Stomach (tissue), 4 donors: Measurements from ENCODE around the gene C1orf21.

Experiments used
- EP300 ChIP-seq: sonication (generic); formaldehyde crosslinking; IDR thresholded peaks from one replicate; pipeline ENCODE4 v1.6.1; 2017; ENCODE audit warnings: antibody characterized with exemption
- POLR2AphosphoS5 ChIP-seq, 3 donors: sonication (generic); formaldehyde crosslinking; IDR thresholded peaks; one replicate each; pipeline ENCODE4 v1.6.1; 2016; ENCODE audit warnings: antibody characterized with exemption in 3 of 3
- TF ChIP-seq, protein P1 (sequence below), 7 experiments: fragments of 450-650 bp in 4 of 7; fragments of 200-600 bp in 3 of 7; sonication (generic) in 3 of 7; IDR thresholded peaks; one replicate each; pipeline ENCODE4 v1.5.1; 2016 to 2019; ENCODE audit warnings: antibody characterized with exemption in 7 of 7, control low read depth in 2 of 7, mild to moderate bottlenecking in 1 of 7

DNA sequence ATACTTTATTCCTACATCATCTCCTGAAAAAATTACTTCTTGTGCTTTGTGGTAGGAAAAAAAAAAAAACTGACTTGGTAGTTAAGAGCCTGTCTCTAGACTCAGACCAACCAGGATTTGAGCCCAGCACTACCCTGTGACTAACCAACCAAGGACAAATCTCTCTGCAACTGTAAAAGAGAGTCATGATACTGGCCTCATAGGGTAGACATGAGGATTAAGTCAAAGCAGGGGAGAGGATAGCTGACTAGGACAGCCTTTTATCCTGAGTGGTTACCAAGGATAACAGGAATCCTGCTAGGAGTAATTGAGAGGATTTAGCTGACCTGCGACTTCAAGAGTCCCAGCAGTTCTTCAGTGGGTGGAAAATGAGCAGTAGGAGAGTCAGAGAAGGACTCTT is 112.8 kb downstream of the C1orf21 start:
- TF ChIP-seq POLR2AphosphoS5 (IDR thresholded peaks at IDR 0.05), result no peak
- TF ChIP-seq, protein P1, sequence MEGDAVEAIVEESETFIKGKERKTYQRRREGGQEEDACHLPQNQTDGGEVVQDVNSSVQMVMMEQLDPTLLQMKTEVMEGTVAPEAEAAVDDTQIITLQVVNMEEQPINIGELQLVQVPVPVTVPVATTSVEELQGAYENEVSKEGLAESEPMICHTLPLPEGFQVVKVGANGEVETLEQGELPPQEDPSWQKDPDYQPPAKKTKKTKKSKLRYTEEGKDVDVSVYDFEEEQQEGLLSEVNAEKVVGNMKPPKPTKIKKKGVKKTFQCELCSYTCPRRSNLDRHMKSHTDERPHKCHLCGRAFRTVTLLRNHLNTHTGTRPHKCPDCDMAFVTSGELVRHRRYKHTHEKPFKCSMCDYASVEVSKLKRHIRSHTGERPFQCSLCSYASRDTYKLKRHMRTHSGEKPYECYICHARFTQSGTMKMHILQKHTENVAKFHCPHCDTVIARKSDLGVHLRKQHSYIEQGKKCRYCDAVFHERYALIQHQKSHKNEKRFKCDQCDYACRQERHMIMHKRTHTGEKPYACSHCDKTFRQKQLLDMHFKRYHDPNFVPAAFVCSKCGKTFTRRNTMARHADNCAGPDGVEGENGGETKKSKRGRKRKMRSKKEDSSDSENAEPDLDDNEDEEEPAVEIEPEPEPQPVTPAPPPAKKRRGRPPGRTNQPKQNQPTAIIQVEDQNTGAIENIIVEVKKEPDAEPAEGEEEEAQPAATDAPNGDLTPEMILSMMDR (IDR thresholded peaks at IDR 0.05), result no peak
- TF ChIP-seq EP300, result no peak
